HG03354 (cell line): ENCODE results near the gene SPRED2.

Source experiments
- ATAC-seq: cut with Tn5 transposase; IDR thresholded peaks from one replicate; pipeline ENCODE4 v1.9.1; 2021; ENCODE audit warnings: mild to moderate bottlenecking; ENCODE audit not compliant: unreplicated experiment, poor library complexity, severe bottlenecking

Gene SPRED2

DNA sequence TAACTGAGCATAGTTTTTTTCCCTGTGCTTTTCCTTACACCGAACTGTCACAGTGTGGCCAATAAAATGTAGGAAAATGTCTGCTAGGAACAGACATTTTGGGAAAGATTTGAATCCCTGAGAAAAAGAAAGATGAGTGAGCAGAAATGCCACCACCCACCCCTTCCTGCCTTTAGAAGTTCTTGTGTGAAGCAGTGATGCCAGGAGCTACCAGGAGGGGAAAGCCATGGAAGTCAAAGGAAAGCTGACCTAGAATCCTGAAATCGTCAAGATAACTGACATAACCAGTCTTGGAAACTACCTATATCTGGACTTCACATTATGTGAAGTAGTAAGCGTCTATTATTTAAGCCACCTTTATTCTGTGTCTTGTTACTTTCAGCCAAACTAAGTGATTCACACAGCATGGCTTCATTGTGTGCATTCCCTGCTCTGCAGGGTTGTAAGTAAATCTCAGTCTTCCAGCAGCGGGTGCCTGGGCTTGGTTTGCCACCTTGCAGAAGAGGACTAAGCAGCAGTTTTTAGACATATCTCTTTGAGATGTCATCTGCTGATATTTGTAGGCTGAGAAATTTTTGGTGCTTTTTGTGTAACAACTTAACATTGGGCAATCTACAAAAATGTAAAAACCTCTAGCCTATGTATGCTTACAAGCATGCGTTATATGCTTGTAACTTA, 11.2 kb upstream of the SPRED2 start:
- ATAC-seq, result no peak

DNA sequence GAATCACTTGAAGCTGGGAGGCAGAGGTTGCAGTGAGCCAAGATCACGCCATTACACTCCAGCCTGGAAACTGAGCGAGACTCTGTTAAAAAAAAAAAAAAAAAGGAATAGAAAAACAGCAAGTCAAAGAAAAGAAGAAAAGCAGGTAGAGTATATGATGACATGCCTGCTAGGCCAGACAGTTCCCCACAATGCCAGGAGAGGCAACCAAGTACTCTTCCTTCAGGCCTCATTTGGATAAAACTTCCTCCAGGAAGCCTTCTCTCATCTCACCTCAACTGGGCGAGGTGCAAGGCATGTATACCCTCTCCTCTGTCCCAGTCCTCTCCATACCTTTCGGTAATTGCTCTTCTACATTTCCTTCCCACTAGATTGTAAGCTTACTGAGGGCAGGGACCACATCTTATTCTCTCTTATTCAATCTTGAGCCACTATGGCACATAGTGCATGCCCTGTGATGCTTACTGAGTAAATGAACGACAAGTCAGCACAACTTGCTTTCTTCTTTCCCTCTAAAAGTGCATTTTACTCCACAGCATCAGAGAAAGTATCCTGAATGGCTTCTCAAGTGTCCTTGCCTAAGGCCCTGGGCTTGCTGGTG, 10.1 kb upstream of the SPRED2 start:
- no peak for ATAC-seq

- no peak for ATAC-seq
Observed at GRCh38 chr2:65438137-65438899, 5.9 kb upstream of the SPRED2 start.

GRCh38 chr2:65437392-65438135, 5.2 kb upstream of the SPRED2 start:
- ATAC-seq, result no peak

DNA sequence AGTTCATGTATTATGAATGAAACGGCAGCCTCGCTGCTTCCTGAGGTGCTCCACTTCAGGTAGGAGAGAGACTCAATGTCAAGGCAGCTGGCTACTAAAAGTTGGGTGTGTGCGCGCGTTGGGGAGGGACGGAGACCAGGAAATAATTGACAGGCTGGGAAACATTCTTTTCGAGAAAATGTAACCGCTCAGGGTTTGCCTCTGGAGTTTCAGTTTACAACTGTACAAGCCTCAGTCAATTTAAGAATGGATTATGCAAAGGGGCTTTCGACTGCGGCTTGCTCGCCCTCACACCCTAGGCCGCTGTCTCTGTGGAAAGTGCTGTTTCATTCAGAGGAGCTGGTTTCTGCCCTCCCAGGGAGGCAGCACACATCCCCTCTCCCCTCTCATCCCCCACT, 4.4 kb upstream of the SPRED2 start:
- ATAC-seq, result peak; percentile 75

GRCh38 chr2:65436169-65436823, 3.9 kb upstream of the SPRED2 start:
- peak; percentile 43 for ATAC-seq

DNA sequence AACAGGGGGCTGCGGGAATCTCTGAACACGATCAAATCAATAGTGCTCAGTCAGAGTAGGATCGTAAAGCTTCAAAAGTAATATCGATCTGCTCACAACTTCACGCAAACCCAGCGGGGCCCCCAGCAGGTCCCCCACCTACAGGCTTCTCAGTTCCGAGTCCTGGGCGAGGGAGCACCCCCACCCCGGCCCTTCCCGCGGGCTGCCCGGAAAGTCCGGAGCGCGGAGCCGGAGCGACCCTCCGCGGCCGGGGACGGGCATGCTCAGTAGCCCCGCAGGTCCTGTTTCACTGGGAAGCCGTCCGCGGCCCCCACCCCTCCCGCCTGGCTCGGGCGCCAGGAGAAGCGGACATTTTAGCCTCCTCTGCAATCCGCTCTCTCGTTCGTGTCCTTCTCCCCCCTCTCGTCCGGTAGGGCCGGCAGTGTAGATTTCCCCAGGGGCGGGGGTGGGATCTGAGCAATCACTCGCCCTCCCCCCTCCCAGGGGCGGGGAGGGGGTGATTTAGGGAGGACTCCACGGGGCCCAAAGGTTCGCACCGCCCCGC, 3.3 kb upstream of the SPRED2 start:
- ATAC-seq, result peak; percentile 19

- ATAC-seq, result no peak
Observed at GRCh38 chr2:65434592-65435241, 2.3 kb upstream of the SPRED2 start.

- ATAC-seq, result peak; percentile 46
Observed at GRCh38 chr2:65431421-65432226, 775 bp downstream of the SPRED2 start.

GRCh38 chr2:65430603-65431420, 1.6 kb downstream of the SPRED2 start:
- ATAC-seq, result peak; percentile 35

DNA sequence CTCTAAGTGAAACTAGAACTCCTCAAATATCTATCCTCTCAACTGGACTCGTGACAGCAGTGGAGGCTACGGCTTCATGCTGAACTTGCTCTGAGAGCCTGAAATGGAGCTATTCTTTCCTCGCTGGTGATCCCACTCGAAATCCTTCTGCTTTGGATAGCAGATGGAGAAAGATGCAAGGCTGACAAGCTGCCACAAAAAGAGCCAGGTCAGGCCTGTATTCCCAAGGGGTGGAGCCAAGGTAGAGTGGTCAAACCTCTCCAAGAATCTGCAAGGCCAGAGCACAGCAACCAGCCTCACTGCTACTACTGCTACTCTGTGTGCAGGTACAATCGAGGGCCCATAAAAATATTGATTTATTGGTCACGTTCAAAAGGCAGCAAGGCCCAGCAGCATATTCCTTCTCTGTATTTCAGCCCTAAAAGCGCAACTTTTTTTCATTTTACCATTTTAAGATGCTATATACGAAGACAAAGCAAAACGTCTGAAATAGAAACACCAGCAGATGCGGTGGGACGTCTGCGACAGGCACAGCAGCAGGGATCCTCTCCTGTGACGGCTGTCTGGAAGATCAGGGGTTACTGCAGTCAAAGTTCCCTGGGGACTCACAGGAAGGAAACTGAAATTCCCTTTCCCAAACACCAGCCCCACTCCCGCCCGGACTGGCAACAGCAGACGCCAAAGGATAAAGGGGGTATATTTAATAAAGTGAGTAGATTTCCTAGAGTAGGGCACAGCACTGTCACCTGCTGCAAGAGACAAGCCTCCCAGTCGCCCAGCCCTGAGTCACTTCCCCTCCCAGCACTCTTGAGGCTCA, 2.4 kb downstream of the SPRED2 start:
- peak; percentile 16 for ATAC-seq

DNA sequence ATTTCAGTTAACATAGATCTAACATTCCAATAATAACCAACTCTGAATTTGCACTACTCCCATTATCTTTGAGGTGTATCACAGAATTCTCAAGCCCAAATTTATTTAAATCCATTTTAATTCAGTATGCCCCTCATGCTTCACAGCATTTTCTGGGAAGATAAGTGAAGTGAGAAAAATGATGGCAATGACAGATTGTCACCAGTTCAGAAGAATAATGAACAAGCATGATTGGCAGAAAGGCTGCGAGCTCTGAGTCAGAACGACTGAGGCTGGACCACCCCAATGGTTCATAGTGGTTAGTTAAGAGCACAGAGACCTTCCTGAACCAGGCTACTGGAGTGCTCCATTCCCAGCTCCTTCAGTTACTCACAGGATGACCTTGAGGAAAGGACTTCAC, 4.9 kb downstream of the SPRED2 start:
- no peak for ATAC-seq

GRCh38 chr2:65425276-65425675, 7.1 kb downstream of the SPRED2 start:
- ATAC-seq, result no peak

GRCh38 chr2:65424391-65424790, 8.0 kb downstream of the SPRED2 start:
- no peak for ATAC-seq

GRCh38 chr2:65421432-65421748, 11.0 kb downstream of the SPRED2 start:
- no peak for ATAC-seq

DNA sequence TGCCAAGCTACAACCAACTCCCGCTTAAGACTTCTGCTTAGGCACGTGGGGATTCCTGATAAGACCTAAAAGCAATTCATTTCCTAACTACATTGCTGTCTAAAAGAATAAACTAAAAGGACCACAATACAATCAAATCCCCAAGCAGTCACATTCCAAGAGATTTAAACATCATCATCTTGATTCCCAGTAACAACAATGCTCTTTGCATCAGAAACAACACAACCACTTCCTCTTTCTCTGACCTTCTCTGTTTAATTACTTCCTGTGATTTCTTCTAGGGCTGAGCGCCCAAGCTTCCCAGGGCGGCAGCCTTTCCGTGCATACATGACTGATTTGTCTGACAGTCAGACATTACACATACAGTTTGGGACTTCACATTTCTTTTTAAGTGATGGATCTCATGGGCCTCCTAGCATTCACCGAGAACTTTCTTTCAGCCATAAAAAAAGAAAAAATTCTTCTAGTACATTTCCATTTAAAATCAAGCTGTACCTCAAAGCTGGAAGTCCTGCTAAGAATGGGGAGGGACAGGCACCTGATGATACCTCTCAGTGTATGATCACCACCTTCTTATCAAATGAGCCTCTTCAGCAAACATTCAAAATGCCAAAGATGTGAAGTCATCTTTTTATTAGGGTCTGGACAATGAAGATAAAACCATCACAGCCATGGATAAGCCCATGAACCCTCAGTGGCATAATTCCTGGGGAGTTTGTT, 11.5 kb downstream of the SPRED2 start:
- ATAC-seq, result peak; percentile 83
